B cell (primary cell): Measurements from ENCODE around the gene MT1B. TPM values are rescaled to one million over a fixed set of nuclear protein-coding genes. Genes with fewer than 3 reads are reported as not detected.
A peak's percentile ranks its signal among the peaks of the same experiment; 100 is the strongest.

Experiments used
- ATAC-seq: fragments of 200-7000 bp; cut with Tn5 transposase; one replicate; pipeline ENCODE4 v1.10.0; 2021; ENCODE audit warnings: low read depth, mild to moderate bottlenecking, moderate number of reproducible peaks, moderate library complexity
- CTCF ChIA-PET: fragments of 350-600 bp; sonication (Branson Sonifier 250); formaldehyde crosslinking; loops from one replicate; lab custom pipeline; 2021; ENCODE audit warnings: antibody characterized with exemption, inconsistent platforms; lab: Charles Lee
- POLR2A ChIA-PET: fragments of 350-600 bp; sonication (Branson Sonifier 250); formaldehyde crosslinking; loops from one replicate; lab custom pipeline; 2021; ENCODE audit warnings: antibody characterized with exemption; lab: Charles Lee
- DNase-seq: peaks from one replicate; pipeline ENCODE4 v3.0.0; 2013
- H2AFZ ChIP-seq: 2 replicates; pipeline ENCODE4 v1.6.1; 2012; ENCODE audit warnings: mild to moderate bottlenecking, low read depth, low read length; ENCODE audit not compliant: insufficient read depth, poor library complexity, severe bottlenecking
- H3K27ac ChIP-seq, 2 donors: 1 replicate in 1 of 2; 2 replicates in 1 of 2; pipeline ENCODE4 v1.5.1; 2012 to 2013; ENCODE audit warnings: low read length in 2 of 2, mild to moderate bottlenecking in 2 of 2, moderate library complexity in 1 of 2
- H3K27me3 ChIP-seq, 4 experiments: fragments of 200-600 bp in 1 of 4; sonication (generic) in 1 of 4; replicated peaks in 1 of 4; 1 replicate in 2 of 4; 2 replicates in 2 of 4; pipeline versions ENCODE4 v1.6.1 to v1.7.0; 2013 to 2016; ENCODE audit warnings: low read length in 3 of 4, mild to moderate bottlenecking in 2 of 4, mixed read lengths in 1 of 4, moderate library complexity in 1 of 4; ENCODE audit not compliant: insufficient read depth in 4 of 4, control insufficient read depth in 3 of 4; ENCODE audit errors: control extremely low read depth in 1 of 4
- H3K36me3 ChIP-seq, 2 experiments: replicated peaks in 1 of 2; 1 replicate in 1 of 2; 2 replicates in 1 of 2; pipeline versions ENCODE4 v1.6.1 to v1.7.1; 2013; ENCODE audit warnings: low read length in 1 of 2; ENCODE audit not compliant: insufficient read depth in 2 of 2, control insufficient read depth in 1 of 2; ENCODE audit errors: control extremely low read depth in 1 of 2, extremely low read depth in 1 of 2
- H3K4me1 ChIP-seq, 2 donors: fragments of 200-600 bp in 1 of 2; sonication (generic) in 1 of 2; 1 replicate in 1 of 2; 2 replicates in 1 of 2; pipeline versions ENCODE4 v1.5.1 to v1.6.1; 2013 to 2017; ENCODE audit warnings: low read length in 2 of 2; ENCODE audit not compliant: control insufficient read depth in 2 of 2, insufficient read depth in 2 of 2
- H3K4me2 ChIP-seq: replicated peaks from 2 replicates; pipeline ENCODE3; 2012; ENCODE audit warnings: mild to moderate bottlenecking, low read depth, low read length; ENCODE audit not compliant: poor library complexity, severe bottlenecking
- H3K4me3 ChIP-seq, 5 experiments: fragments of 200-600 bp in 1 of 5; sonication (generic) in 1 of 5; 1 replicate in 3 of 5; 2 replicates in 2 of 5; pipeline versions ENCODE4 v1.5.1 to v1.7.0; 2011 to 2016; ENCODE audit warnings: low read length in 4 of 5, mild to moderate bottlenecking in 4 of 5, low read depth in 2 of 5, control low read depth in 1 of 5, moderate library complexity in 1 of 5; ENCODE audit not compliant: insufficient read depth in 1 of 5; ENCODE audit errors: control extremely low read depth in 1 of 5, extremely low read depth in 1 of 5
- H3K79me2 ChIP-seq: fragments of 200-600 bp; sonication (generic); one replicate; pipeline ENCODE4 v1.6.0; 2016; ENCODE audit warnings: low read length; ENCODE audit not compliant: control insufficient read depth, insufficient read depth
- H3K9ac ChIP-seq: fragments of 200-600 bp; sonication (generic); 2 replicates; pipeline ENCODE4 v1.6.1; 2017; ENCODE audit warnings: mild to moderate bottlenecking, low read length, moderate library complexity
- H3K9me3 ChIP-seq, 3 donors: one replicate each; pipeline versions ENCODE4 v1.6.1 to v1.7.1; 2013; ENCODE audit warnings: low read length in 2 of 3; ENCODE audit not compliant: control insufficient read depth in 2 of 3, insufficient read depth in 1 of 3; ENCODE audit errors: control extremely low read depth in 1 of 3
- H4K20me1 ChIP-seq: 2 replicates; pipeline ENCODE4 v1.6.0; 2012; ENCODE audit warnings: mild to moderate bottlenecking, low read length; ENCODE audit not compliant: insufficient read depth, control insufficient read depth, poor library complexity, severe bottlenecking
- H3K27ac Mint-ChIP-seq: one replicate; pipeline ENCODE4 v1.8.0; 2021; ENCODE audit warnings: mixed read lengths
- H3K27me3 Mint-ChIP-seq: one replicate; pipeline ENCODE4 v1.8.0; 2021; ENCODE audit warnings: mixed read lengths
- H3K4me1 Mint-ChIP-seq: one replicate; pipeline ENCODE4 v1.8.0; 2021; ENCODE audit warnings: mixed read lengths
- H3K4me3 Mint-ChIP-seq: one replicate; pipeline ENCODE4 v1.8.0; 2021; ENCODE audit warnings: mixed read lengths
- H3K9me3 Mint-ChIP-seq: one replicate; pipeline ENCODE4 v1.8.0; 2022; ENCODE audit warnings: mixed read lengths; ENCODE audit not compliant: insufficient read depth
- CTCF ChIP-seq: fragments of 200-600 bp; IDR thresholded peaks from one replicate; pipeline ENCODE4 v1.8.0; 2022; ENCODE audit warnings: antibody characterized with exemption, mild to moderate bottlenecking
- EZH2 ChIP-seq: IDR thresholded peaks from 2 replicates; pipeline ENCODE4 v1.6.1; 2012; ENCODE audit warnings: borderline replicate concordance, low read depth, mild to moderate bottlenecking, moderate library complexity, low read length; ENCODE audit not compliant: insufficient read depth, poor library complexity, severe bottlenecking
- WGBS: methylation state at CpG from one replicate; pipeline ENCODE4 v1.1.5; 2013; ENCODE audit warnings: missing lambda C conversion rate; ENCODE audit not compliant: insufficient coverage; 5-methylcytosine and 5-hydroxymethylcytosine counted together
- intact Hi-C: fragments of 100-400 bp; cut with micrococcal nuclease; formaldehyde crosslinking; loops from one replicate; pipeline ENCODE4 v1.10.0; 2022
- polyA plus RNA-seq: library from polyadenylated mRNA; depleted of rRNA; stranded (reverse); fragments of >200 nt; gene quantifications from 2 replicates; pipeline ENCODE4 v1.2.3, GENCODE V29; 2012
- total RNA-seq, 2 donors: library from RNA; stranded (reverse); fragments of 120-200 nt in 1 of 2; gene quantifications; 1 replicate in 1 of 2; 2 replicates in 1 of 2; pipeline versions ENCODE4 v1.2.3 to v1.2.4, GENCODE V29; 2013 to 2022

MT1B gene
- total and polyA plus RNA-seq, 2 donors (not counting 1 experiment from before 2014, with no cell fraction given): not detected

GRCh38 chr16:56617212-56618085, 34.2 kb upstream of the MT1B start:
- H2AFZ ChIP-seq: peak overlapping the region; percentile 67
- DNase-seq (no peak), ATAC-seq (peak; percentile 41)
- Mint-ChIP-seq H3K9me3 (no peaks in the 10 kb centered on the region), H3K27ac (no peak overlapping the region), H3K4me1 (peaks cover 10% of the 10 kb centered on the region), H3K27me3 (peaks cover 38% of the 10 kb centered on the region), H3K4me3 (peak overlapping the region; percentile 64)
- no peaks in the 10 kb centered on the region for H3K36me3 ChIP-seq
- peak overlapping the region; percentile 23 for H3K9ac ChIP-seq
- TF ChIP-seq CTCF (no peak), EZH2 (no peak)
- peak overlapping the region in 2 of 5 experiments; percentile 2 to 30 for H3K4me3 ChIP-seq
- peaks cover 10% of the 10 kb centered on the region in 2 donors for H3K4me1 ChIP-seq
- WGBS: 5% methylated on average over 40 of the region's 41 CpGs
- CTCF ChIA-PET: interaction anchor here (1.4 kb wide), 1 partner anchor 17 kb away, joined by 6 read pairs; no protein-coding TSS in a partner anchor
- H3K9me3 ChIP-seq: no peaks in the 10 kb centered on the region
- H4K20me1 ChIP-seq: no peaks in the 10 kb centered on the region
- POLR2A ChIA-PET: no interaction called here
- peaks cover 0 to 33% (median 17%) of the 10 kb centered on the region in 4 experiments for H3K27me3 ChIP-seq
- H3K4me2 ChIP-seq: peak overlapping the region; percentile 70
- no peaks in the 10 kb centered on the region for H3K79me2 ChIP-seq
- intact Hi-C loops: no loop called here
- no peak overlapping the region for H3K27ac ChIP-seq

GRCh38 chr16:56618138-56618537, 33.5 kb upstream of the MT1B start:
- H3K27ac Mint-ChIP-seq: no peak overlapping the region
- 58% methylated on average over 5 of the region's 6 CpGs for WGBS

More at GRCh38 chr16:56618138-56618537, 33.5 kb upstream of the MT1B start:
- Histone ChIP-seq H3K9ac (no peak overlapping the region), H3K79me2 (no peaks in the 10 kb centered on the region), H2AFZ (no peak overlapping the region), H3K4me2 (no peak overlapping the region), H3K4me1 (peaks cover 10% of the 10 kb centered on the region in 2 donors), H3K9me3 (no peaks in the 10 kb centered on the region), H3K27ac (no peak overlapping the region), H4K20me1 (no peaks in the 10 kb centered on the region), H3K27me3 (peaks cover 0 to 33% (median 17%) of the 10 kb centered on the region in 4 experiments), H3K4me3 (no peak overlapping the region), H3K36me3 (no peaks in the 10 kb centered on the region)
- H3K4me1 Mint-ChIP-seq: peaks cover 10% of the 10 kb centered on the region
- no peak for DNase-seq
- H3K27me3 Mint-ChIP-seq: peaks cover 38% of the 10 kb centered on the region
- H3K9me3 Mint-ChIP-seq: no peaks in the 10 kb centered on the region
- ChIA-PET CTCF (interaction anchor here (1.4 kb wide), 1 partner anchor 17 kb away, joined by 6 read pairs; no protein-coding TSS in a partner anchor), POLR2A (no interaction called here)
- intact Hi-C loops: no loop called here
- no peak overlapping the region for H3K4me3 Mint-ChIP-seq
- ATAC-seq: no peak
- TF ChIP-seq CTCF (no peak), EZH2 (no peak)
